GM18867 (cell line): ENCODE measurements around the gene CARS2.
A peak's percentile ranks its signal among the peaks of the same experiment; 100 is the strongest.
"Not testable (repeated sequence)": the region's sequence is repeated elsewhere in the genome, so short reads cannot be mapped to it uniquely, and the experiment has no call there.

Source experiments
- ATAC-seq: cut with Tn5 transposase; IDR thresholded peaks from one replicate; pipeline ENCODE4 v1.9.1; 2021; ENCODE audit warnings: mild to moderate bottlenecking, moderate library complexity; ENCODE audit not compliant: unreplicated experiment

CARS2 gene

DNA sequence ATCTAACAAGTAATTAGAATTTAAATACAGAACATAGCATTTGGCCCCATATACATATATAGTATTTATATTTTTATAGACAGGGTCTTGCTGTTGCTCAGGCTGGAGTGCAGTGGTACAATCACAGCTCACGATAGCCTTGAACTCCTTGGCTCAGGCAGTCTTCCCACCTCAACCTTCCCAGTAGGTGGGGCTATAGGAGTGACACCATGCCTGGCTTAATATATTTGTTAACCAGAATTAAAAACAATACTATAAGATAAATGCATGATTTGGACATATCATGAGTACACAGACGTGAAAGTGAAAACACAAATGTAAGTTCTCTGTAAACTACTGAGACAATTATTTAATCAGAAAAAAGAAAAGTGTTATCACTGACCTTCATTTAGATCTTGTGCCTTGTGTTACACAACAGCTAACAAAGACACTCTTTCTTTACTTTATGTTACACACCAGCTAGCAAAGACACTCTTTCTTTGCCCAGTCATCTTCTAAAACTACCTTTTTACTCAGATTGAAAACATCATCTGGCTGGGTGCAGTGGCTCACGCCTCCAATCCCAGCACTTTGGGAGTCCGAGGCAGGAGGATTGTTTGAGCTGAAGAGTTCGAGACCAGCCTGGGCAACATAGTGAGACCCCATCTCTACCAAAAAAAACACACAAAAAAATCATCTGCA, 22.6 kb downstream of the CARS2 start:
- no peak for ATAC-seq

DNA sequence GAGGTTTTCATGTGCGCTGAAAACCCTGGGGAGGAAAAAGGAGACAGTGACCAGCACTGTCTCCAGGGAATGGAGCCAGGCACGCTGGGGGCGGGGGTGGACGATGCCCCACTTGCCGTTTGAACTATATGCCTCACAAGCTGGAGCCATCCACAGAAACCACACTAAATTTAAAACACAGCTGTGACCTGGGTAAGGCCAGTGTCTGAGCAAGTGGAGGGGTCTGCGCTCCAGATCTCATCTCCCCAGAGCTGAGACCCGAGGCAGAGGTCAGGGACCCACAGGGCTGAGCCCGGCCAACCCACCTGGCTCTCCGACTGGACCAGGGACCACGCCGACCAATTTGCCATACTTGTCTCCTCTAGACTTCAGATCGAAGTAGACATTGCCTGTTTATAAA, 23.2 kb downstream of the CARS2 start:
- no peak for ATAC-seq

DNA sequence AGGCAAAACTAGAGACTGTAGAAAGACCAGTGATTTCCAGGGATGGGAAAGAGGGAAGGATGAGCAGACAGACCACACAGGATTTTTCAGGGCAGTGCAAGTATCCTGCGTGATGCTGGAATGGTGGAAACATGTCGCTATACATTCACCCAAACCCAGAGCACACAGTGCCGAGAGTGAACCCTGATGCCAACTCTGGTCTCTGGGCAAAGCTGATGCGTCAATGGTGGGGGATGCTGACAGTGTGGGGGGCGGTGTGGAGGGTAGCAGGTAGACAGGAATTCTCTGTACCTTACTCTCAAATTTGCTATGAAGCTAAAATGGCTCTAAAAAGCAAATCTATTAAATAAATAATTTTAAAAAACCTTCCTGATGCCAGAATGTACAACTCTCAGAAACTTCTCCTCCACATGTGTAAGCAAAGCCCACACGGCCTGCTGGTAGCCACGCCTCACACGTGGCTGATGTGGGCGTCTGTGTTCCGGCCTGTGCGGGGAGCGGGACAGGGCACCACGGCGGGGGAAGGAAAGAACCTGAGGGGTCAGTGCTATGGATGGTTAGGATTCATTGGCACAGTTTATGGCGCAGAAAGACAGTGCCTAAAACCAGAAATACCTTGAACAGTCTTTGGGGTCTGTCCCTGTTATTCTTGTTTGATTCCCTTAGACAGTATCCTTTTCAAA, 23.9 kb downstream of the CARS2 start:
- no peak for ATAC-seq

DNA sequence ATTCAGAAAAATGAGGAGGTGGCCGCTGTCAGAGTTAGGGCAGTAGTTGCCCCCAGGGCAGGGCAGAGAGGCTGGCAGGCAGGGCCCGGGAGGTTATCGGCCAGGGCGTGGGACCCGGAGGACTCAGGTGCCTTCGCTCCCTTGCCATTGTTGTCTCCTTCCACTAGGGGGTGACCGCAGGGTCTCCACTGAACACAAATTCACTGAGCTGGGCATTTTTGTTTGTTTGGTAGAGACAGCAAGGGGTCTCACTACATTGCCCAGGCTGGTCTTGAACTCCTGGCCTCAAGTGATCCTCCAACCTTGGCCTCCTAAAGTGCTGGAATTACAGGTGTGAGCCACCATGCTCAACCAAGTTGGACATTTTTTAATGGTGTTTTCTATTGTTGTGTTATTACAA, 25.1 kb downstream of the CARS2 start:
- ATAC-seq = no peak

DNA sequence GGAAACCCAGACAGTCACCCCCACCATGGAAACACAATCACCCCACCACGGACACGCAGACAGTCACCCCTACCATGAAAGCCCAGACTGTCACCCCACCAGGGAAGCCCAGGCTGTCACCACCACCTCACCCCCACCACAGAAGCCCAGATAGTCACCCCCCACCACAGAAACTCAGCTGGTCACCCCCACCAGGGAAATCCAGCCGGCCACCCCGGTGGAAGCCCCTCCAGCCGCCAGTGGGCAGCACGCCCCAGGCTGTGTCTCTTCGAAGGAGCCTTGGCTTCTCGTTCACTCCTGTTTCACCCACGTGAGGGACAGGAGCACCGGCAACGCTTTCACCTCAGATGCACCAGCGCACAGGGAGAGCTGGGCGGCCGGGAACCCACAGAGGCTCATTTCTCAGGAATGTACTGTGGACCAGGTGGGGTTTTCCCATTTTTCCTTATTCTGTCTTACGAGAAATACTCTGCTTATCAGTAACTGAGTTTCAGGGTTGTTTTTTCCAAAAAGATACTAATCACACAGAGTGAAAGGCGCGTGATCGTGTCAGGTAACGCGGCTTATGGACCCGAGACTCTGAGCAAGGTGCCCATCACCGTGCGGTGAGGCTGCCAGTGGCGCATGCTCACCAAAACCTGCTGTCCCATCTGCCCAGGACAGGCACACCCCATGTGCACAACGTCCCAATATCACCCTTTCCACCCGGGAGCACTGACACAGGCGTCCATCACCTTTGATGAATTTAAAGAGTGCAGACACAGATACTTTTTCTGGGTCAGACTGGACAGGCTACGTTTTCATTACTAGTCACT, 28.0 kb downstream of the CARS2 start:
- ATAC-seq = no peak

DNA sequence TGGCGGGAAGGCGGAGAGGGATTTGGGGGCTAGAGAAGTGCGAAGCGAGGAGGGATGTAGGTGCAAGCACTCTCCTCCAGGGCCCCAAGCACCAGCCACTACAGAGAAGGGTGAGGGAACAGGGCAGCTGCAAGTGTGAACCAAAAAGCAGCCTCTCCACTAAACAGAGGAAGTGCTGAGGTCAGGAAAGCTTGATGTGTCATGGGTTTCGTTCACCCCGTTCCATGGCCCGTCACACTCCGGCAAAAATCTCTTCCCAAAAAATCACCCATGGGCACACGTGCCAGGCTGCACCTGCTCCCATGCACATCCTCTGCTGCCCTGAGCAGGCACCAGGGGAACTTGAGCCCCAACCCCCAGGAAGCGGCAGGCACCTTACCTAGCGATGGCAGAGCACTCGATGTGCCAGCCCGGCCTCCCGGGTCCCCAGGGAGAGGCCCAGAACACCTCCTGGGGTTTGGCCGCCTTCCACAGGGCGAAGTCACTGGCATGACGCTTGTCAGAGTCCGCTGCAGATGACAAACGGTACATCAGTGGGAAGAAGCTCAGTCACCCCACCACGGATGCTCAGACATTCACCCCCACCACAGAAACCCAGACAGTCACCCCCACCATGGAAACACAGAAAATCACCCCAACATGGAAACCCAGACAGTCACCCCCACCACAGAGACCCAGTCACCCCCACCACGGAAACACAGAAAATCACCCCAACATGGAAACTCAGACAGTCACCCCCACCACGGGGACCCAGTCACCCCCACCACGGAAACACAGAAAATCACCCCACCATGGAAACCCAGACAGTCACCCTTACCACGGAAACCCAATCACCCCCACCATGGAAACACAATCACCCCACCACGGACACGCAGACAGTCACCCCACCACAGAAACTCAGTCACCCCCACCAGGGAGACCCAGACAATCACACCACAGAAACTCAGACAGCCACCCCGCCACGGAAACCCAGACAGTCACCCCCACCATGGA, 29.0 kb downstream of the CARS2 start:
- ATAC-seq = peak; percentile 78

DNA sequence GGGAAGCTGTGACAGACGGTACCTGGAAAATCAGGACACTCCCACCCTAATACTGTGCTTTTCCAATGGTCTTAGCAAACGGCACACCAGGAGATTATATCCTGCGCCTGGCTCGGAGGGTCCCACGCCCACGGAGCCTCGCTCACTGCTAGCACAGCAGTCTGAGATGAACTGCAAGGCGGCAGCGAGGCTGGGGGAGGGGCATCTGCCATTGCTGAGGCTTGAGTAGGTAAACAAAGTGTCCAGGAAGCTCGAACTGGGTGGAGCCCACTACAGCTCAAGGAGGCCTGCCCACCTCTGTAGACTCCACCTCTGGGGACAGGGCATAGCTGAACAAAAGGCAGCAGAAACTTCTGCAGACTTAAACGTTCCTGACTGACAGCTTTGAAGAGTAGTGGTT, 36.1 kb downstream of the CARS2 start:
- not testable (repeated sequence) for ATAC-seq

- no peak for ATAC-seq
Observed at GRCh38 chr13:110669036-110669435, 36.9 kb downstream of the CARS2 start.

GRCh38 chr13:110666255-110666533, 39.7 kb downstream of the CARS2 start:
- no peak for ATAC-seq

GRCh38 chr13:110665491-110666254, 40.2 kb downstream of the CARS2 start:
- ATAC-seq = no peak

- ATAC-seq = no peak
Observed at GRCh38 chr13:110664673-110665072, 41.2 kb downstream of the CARS2 start.

GRCh38 chr13:110664041-110664440, 41.9 kb downstream of the CARS2 start:
- no peak for ATAC-seq

- ATAC-seq = no peak
Observed at GRCh38 chr13:110663491-110663890, 42.4 kb downstream of the CARS2 start.

DNA sequence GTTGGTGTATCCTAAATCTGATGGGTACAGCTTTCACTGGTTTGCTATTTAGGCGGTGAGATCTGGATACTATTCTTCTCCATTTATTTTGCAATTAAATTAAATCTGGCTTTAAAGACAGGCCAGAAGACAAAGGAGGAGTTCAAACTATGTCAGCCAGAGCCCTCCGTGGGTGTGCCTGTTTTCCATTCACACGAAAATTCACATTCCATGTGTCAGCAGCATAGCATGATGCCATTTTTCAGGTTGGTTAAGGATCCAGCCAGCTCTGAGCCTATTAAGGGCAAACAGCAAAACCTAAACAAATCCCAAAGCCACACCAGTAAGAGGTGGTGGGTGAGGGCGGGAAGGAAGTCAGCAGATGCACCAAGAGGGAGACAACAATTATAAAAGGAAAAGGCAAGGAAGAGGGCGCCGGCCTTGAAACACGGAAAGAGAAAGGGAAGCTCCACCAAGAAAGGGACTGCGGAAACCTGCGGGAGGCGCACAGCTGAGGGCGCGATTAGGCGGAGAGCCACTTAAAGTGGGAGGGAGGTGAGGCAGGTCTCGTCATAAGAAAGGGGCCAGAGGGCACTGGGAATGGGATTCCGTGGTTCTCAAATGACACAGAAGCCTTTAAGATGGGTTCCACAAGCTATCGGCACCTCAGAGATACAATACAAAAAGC, 43.0 kb downstream of the CARS2 start:
- no peak for ATAC-seq

DNA sequence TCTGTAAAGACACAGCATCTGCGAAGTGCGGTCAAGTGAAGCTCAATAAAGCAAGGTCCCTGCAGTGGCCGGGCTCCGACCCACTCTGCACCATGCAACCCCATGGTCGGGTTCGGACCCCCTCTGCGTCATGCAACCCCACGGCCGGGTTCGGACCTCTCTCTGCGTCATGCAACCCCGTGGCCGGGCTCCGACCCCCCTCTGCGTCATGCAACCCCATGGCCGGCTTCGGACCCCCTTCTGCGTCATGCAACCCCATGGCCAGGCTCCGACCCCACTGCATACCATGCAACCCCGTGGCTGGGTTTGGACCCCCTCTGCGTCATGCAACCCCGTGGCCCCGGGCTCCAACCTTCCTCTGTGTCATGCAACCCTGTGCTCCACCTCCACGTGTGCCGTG, 43.8 kb downstream of the CARS2 start:
- no peak for ATAC-seq

DNA sequence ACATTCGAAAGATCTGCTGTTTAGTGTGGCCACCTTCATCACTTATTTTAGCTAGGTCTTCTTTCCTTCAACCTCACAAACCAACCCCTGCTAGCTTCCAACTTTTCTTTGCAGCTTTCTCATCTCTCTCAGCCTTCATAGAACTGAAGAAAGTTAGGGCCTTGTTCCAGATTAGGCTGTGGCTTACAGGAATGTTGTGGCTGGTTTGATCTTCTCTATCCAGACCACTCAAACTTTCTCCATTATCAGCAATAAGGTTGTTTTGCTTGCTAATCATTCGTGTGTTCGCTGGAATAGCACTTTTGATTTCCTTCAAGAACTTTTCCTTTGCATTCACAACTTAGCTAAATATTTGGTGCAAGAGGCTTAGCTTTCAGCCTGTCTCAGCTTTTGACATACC, 44.7 kb downstream of the CARS2 start:
- no peak for ATAC-seq

- ATAC-seq = peak; percentile 85
Observed at GRCh38 chr13:110658218-110658911, 47.6 kb downstream of the CARS2 start.

DNA sequence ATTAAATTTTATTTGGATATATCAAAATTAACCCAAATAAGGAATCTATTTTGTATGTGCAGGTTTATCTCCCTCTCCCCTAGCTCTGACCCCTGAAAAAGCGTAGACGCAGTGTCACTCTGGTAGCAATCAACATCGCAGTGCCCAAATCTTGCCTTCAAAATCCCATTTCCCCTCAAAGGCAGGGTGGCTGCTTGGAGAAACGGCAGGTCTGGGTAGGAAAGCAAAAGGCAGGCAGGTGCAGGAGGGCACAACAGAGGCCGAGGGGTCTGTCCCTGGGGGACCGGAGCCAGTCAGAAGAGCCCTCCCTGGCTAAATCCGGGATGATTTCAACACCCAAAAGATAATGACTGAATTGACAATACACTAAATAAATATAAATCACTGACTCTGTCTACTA, 48.7 kb downstream of the CARS2 start:
- ATAC-seq = no peak

GRCh38 chr13:110653851-110654250, 52.1 kb downstream of the CARS2 start:
- no peak for ATAC-seq
